GM18519 (cell line): ENCODE measurements around the gene FBXW7.
A peak's percentile ranks its signal among the peaks of the same experiment; 100 is the strongest.

Experiments used
- ATAC-seq: cut with Tn5 transposase; IDR thresholded peaks from one replicate; pipeline ENCODE4 v1.9.1; 2021; ENCODE audit warnings: mild to moderate bottlenecking, moderate library complexity; ENCODE audit not compliant: unreplicated experiment, low FRiP score

The FBXW7 gene

DNA sequence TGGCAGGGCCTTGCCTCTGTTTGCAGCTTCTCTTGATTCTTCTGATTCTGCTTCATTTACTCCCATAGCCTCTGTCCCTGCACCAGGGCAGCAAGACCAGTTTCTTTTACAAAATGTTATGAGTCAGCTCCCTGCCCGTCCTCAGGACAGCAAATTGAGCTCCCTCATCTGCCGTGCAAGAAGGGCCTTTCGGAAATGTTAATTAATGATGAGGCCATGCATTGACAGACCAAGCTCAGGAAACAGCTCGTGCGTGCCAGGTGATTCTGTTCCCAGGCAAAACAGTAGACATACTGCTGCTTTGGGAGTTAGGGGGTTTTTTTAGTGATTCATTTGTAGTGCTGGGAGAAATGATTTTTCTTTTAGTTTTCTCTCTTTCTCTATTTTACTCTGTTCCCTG is 231.7 kb downstream of the FBXW7 start:
- peak; percentile 47 for ATAC-seq

DNA sequence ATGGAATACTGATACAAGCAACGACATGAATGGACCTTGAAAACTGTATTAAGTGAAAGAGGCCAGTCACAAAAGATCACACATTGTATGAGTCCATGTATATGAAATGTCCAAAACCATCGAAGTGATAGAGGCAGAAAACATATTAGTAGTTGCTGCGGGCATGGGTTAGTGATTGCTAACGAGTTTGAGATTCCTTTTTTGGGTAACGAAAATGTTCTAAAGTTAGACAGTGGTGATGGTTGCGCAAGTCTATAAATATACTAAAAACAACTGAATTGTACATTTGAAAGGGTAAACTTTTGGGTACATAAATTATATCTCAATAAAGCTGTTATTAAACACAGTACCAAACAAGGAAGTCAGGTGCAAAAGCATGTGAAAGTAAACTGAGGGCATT is 234.5 kb downstream of the FBXW7 start:
- ATAC-seq, result no peak

DNA sequence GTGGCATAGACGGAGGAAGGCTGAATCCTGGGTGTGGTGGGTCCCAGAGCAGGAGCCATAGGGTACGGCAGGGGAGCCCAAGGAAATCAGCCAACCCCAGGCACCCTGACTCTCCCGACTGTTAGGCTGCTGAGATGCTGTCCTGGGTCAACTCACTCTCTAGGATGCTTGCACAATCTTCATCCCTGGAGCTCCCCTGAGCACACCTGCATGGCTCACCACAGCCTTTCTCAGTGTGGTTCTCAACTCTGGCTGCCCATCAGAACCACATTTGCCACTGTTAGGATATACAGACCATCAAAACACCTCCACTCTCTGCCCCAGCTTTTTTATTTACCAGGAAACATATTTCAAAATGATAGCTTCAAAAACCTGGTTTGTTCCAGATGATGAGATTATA is 236.3 kb downstream of the FBXW7 start:
- ATAC-seq, result no peak

DNA sequence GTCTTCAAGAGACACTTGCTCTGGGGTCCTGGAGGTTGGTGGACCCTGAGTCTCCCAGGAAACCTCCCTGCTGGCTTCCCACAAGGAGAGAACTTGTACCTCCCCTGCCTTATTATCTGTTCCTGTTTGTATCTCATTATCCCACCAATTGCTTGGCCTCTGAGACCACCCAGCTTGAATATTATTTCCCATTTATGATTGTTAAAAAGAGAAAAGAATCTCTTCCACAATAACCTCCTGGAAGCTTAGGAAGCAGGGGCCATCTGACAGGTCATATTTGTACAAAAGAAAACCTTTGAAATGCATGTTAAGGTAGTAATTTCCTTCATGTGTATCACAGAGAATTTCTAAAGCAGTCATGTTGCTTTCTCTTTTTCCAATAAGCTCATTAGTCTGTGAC is 239.5 kb downstream of the FBXW7 start:
- no peak for ATAC-seq

DNA sequence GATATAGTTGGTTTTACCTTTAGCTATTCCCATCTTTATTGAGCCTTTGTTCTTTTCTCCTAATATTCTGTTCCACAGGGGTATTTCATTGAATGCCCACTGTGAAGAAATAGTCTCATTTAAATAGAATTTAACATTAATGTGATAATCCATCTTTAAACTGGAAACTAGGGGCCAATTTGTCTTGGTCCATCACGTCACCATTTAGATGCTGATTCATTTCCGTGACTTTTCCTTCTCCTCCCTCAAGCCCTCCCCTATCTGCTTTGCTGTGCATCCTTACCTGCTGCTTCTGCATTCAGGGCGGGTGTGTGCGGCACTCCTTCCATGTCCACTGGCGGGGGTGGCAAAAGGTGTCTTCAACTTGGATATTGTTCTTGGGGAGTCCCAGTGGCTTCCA is 241.1 kb downstream of the FBXW7 start:
- ATAC-seq, result no peak

DNA sequence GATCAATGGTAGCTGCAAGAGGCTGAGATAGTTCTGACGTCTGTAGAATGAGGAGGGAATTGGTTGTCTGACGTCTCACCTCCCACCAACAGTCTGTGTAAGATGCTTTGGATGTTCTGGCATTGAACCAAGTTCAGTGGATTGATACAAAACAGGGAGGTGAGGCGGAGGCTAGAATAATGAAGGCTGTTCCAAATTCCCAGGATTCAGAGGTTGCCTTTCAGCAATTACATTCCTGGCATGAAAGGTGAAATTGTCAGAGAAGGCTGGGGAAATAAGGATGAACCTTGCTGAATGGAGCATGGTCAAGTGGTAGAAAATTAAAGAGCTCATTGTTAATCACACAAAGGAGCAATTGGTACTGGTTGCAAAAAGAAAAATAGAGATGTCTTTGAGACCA is 241.6 kb downstream of the FBXW7 start:
- ATAC-seq, result no peak

DNA sequence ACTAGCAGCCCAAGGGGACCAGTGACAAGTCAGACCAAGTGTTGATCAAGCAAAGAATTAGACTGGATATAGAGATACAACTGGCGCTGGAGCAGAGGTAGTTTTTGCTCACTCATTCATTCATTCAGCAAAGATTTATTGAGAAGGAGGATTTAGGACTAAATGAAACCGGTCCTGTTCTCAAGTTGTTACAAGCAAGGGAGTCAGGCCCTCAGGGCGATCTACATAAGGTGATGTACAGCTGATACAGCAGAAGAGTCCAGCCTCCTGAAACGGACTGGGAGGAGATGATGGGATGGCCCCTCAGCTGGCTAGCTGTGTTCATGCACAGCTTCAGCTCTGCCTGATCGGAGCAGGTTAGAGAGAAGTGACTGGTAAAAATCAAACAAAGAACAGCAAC is 242.4 kb downstream of the FBXW7 start:
- ATAC-seq, result no peak

DNA sequence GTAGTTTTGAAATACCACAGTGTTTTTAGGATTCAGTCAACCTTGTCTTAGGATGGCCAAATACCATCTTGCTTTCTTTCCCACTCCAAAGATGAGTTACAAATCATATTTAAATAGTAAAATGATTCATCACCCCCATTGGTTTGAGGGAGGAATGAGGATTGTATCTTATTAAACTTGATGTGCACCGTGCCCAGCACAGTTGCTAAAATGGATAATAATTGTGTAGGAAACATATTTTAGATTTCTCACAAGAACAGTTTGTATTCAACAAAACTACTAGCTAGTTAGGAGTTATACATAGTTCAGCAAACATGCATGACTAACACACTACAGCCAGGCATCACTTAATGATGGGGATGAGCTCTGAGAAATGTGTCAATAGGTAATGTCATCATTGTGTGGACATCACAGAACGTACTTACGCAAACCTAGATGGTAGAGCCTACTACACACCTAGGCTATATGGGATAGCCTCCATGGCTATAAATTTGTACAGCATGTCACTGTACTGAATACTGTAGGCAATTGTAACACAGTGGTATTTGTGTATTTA is 245.4 kb downstream of the FBXW7 start:
- ATAC-seq, result no peak

DNA sequence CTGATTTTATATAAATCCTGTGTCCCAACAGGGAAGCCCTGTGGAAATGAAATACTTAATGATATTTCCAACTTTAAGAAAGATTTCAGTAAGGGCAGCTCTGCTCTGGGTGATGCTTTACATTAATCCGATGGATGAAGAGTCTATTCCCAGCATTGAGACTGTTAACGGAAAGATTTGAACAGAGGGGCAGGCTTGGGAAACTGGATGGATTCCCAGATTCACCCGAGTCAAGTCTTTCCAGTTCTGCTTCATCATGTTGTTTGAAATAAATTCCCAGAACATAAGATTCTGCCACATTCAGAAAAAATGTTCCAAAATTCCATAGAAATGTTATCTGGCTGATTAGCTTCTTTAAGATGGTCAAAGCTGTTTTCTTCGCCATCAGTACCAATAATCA is 246.0 kb downstream of the FBXW7 start:
- ATAC-seq, result no peak

DNA sequence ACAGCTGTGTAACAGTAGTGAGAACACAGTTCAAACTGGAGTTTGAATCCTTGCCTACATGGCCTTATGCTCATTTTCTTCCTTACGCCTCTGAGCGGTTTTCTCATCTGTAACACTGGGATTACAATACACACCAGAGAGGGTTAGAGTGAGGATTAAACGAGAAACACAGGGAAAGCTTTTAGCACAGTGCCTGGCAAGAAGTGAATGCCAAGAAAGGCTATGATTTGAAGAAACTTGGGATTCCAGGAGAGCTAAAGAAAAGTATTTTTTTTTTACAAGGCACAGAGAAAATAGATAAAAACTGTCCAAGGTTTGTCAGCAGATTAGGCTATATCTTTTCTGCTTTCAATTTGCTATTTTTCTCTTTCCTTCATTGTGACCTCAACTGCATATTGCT is 246.4 kb downstream of the FBXW7 start:
- no peak for ATAC-seq

DNA sequence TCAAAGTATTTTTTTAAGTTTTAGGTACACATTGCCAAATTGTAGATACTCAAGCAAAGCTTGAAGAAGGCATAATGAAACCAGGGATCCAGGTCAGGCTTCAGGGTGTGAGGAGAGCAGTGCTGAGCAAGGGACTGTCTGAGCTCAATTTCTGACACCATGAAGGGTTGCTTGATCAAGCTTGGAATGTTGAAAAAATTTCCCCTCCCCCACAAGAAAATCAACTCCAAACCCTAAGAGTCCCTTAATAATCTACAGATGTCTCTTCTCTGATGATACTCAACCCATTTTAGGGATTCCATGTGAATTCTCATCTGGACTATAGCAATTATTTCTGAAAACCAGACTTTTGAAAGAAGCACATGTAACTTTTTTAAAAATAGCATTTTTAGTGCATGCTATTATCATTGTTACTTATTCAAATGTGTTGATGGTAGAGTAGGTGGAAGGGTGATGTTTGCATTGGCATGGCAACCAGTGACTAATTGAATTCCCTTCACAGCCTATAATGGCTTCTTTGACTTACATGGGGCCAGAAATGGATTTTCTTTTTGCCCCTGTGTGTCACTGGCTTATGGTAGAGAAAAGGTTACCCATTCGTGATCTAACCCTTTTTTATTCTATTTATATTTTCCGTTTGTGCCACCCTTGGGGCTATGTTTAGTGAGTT is 252.0 kb downstream of the FBXW7 start:
- ATAC-seq, result no peak

DNA sequence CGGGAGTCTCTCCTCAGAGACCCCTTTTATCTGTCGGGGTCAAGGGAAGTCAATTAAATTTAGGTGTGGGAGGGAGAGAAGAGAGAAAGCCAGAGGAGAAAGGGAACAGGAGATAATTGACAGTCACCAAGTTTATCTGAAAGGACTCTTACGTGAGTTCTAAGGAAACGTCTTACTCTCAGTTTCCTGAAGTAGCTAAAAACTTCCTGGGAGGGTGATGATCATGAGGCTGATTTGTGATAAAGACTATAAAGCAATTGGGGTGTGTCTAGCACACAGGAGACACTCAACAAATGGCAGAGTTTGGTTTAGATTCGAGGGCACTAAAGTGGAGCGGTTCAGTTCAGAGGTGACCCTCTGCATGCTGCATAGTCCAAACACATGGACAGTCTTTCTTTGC is 254.1 kb downstream of the FBXW7 start:
- no peak for ATAC-seq

DNA sequence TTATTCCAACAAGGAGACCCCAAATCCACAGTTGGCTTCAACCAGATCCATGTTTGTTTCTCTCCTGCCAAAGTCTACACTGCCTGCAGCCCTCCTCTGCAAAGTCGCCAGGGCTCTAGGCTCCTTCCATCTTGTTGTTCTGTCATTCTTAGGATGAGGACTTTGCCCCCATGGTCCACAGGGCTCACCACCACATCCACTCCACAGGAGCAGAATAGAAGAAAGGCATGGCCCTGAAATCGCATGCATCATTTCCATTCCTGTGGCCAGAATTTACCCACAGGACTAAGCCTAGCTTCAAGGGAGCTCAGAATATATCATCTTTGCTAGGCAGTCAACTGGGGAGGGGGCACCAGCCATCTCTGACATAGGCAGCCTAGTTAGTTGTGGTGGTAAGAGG is 254.7 kb downstream of the FBXW7 start:
- no peak for ATAC-seq

DNA sequence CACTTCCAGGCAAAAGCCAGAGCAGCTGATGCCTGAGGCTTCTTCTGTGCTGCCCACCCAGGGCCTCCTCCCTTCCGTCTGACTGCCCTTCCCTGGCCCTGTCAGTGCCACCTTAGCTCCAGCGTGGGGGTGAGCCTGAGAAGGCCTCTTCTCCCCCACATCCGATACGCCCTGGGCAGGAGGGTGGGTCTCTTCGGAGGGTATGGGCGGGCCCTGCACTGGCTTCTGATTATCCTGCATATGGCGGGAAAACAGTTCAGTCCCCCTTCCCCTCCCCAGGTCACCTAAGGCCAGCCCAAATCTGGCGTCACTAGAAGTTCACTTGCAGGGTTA is 256.7 kb downstream of the FBXW7 start:
- ATAC-seq, result no peak

DNA sequence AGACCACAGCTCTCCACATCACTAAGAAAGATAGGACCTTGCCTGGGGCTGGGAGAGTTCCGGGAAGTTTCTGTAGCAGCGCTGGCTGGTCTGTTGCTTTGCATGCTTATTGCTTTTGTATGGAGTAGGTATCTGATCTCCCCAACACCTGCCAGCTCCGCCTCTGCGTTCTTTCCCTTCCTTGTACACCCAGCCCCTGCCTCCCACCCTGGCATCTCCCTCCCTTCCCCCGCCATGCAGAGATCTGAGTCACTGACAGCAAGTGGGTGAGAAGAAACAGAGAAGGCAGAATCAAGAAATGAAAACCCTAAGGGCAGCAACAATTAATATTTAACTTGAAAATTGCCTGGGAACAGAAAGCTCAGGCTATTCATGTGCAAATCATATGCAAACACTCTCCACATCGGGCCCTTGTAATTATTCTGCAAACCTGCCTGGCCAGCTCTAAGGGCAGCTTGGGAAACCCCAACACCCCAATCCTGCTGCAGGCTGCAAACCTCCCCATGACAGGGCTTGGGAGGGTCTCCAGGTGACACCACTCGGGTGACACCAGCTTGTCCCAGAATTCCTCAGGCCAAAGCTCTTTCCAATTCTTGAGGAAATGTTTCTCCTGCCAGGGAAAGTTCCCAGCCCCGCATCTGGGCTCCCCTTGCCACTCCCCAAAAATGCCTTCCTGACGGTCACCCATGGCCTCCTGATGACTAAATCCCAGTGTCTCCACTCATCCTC is 257.2 kb downstream of the FBXW7 start:
- no peak for ATAC-seq

DNA sequence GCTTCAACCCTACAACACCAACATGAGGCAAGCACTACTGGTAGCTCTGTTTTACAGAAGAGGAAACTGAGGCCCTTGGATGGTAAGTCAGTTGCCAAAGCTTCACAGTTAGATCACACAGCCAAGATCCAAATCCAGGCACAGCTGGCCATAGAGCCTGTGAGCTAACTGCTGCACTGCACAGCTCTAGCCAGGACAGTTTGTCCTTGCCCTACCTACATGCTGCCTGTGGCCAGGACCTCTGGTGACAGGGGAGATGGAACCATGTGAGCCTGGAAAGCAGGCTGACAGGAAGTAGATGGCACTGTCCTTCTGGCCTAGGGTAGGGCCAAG is 257.8 kb downstream of the FBXW7 start:
- ATAC-seq, result no peak

DNA sequence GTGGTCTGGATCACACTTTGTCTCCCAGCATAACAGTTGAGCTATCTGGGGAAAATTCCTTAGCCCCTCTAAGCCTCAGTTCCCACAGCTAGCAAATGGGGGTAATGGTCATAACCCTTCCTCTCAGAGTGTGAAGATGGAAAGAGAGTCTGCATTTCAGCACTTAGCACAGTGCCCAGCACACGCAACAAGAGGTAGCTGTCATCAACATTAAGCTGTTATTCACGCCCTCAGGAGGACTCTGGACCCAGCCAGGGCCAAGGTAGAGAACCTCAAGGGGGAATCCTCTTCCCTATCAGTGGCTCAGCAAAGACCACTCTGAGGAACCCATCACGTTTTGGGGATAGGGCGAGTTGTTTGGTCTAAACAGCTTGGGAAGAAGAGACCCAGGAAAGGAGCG is 258.6 kb downstream of the FBXW7 start:
- ATAC-seq, result no peak

DNA sequence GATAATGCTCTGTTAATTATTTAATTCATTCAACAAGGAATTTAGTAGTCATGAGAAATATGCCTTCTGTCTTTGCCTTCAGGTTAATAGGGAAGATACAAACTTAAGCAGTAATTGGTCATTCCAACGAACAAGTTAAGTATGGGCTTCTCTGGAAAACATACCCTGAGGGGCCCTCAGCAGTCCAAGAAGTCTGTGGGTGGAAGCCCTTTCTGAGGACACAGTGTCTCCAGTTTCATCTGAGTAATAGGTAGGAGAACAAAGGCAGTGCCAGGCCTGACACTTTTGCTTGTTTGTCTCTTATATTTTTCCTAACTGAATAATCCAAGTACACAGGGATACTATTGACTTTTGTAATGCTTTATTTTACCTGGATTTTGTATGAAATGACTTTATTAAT is 262.5 kb downstream of the FBXW7 start:
- ATAC-seq, result no peak
